Activated naive CD8-positive, alpha-beta T cell treated with anti-CD3 and anti-CD28 coated beads for 36 hours (primary cell): ENCODE results near the gene NEDD4L. TPM values are rescaled to one million over a fixed set of nuclear protein-coding genes. Genes with fewer than 3 reads are reported as not detected.

Experiments used
- DNase-seq: peaks from one replicate; pipeline ENCODE4 v3.0.0; 2021
- H3K27ac Mint-ChIP-seq: one replicate; pipeline ENCODE4 v1.8.0; 2022; ENCODE audit warnings: mild to moderate bottlenecking, moderate library complexity, mixed read lengths
- H3K27me3 Mint-ChIP-seq: one replicate; pipeline ENCODE4 v1.8.0; 2022; ENCODE audit warnings: mild to moderate bottlenecking, mixed read lengths
- H3K36me3 Mint-ChIP-seq: one replicate; pipeline ENCODE4 v1.8.0; 2021; ENCODE audit warnings: mild to moderate bottlenecking, mixed read lengths
- H3K4me1 Mint-ChIP-seq: one replicate; pipeline ENCODE4 v1.8.0; 2021; ENCODE audit warnings: mixed read lengths
- H3K4me3 Mint-ChIP-seq: one replicate; pipeline ENCODE4 v1.8.0; 2022; ENCODE audit warnings: mild to moderate bottlenecking, moderate library complexity, mixed read lengths
- H3K9me3 Mint-ChIP-seq: one replicate; pipeline ENCODE4 v1.8.0; 2022; ENCODE audit warnings: mixed read lengths
- total RNA-seq, 2 experiments: library from RNA; stranded (reverse); gene quantifications; one replicate each; pipeline ENCODE4 v1.2.3, GENCODE V29; 2021

The NEDD4L gene
- total RNA-seq, 2 experiments from 2014 or later: 10.5 to 14.4 TPM

DNA sequence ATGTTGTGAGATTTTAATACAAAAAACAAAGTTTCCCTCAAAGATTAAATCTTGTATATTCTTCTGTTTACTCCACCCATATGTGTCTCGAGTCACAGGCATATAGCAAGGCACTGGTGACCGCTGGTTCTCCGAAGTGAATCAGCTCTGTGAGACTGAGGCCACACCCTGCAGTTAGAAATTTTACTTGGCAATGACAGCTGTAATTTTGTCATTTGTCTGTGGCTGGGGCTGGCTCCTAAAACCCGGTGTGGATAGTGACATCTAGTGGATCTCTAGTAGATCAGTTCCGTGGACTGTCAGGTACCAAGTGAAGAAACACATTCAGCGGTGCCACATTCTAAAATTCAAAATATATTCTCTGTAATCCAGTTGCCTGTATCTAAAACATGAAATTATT lies 278.0 kb downstream of the NEDD4L start:
- Mint-ChIP-seq H3K27me3 (no peaks in the 10 kb centered on the region), H3K4me3 (no peak overlapping the region), H3K4me1 (peaks cover 20% of the 10 kb centered on the region), H3K9me3 (no peaks in the 10 kb centered on the region), H3K27ac (no peak overlapping the region), H3K36me3 (no peaks in the 10 kb centered on the region)
- DNase-seq: peak; percentile 51

DNA sequence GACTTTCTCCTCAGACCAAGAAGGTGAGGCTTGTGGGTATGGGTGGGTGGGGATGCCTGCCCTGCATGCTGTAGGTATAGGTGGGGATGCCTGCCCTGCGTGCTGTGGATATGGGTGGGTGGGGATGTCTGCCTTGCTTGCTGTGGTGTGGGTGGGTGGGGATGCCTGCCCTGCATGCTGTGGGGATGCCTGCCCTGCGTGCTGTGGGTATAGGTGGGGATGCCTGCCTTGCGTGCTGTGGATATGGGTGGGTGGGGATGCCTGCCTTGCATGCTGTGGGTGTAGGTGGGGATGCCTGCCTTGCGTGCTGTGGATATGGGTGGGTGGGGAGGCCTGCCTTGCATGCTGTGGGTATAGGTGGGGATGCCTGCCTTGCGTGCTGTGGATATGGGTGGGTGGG lies 278.4 kb downstream of the NEDD4L start:
- no peaks in the 10 kb centered on the region for H3K36me3 Mint-ChIP-seq
- peaks cover 15% of the 10 kb centered on the region for H3K4me1 Mint-ChIP-seq
- H3K27ac Mint-ChIP-seq: no peak overlapping the region
- no peak for DNase-seq
- H3K27me3 Mint-ChIP-seq: no peaks in the 10 kb centered on the region
- H3K9me3 Mint-ChIP-seq: no peaks in the 10 kb centered on the region
- H3K4me3 Mint-ChIP-seq: no peak overlapping the region

DNA sequence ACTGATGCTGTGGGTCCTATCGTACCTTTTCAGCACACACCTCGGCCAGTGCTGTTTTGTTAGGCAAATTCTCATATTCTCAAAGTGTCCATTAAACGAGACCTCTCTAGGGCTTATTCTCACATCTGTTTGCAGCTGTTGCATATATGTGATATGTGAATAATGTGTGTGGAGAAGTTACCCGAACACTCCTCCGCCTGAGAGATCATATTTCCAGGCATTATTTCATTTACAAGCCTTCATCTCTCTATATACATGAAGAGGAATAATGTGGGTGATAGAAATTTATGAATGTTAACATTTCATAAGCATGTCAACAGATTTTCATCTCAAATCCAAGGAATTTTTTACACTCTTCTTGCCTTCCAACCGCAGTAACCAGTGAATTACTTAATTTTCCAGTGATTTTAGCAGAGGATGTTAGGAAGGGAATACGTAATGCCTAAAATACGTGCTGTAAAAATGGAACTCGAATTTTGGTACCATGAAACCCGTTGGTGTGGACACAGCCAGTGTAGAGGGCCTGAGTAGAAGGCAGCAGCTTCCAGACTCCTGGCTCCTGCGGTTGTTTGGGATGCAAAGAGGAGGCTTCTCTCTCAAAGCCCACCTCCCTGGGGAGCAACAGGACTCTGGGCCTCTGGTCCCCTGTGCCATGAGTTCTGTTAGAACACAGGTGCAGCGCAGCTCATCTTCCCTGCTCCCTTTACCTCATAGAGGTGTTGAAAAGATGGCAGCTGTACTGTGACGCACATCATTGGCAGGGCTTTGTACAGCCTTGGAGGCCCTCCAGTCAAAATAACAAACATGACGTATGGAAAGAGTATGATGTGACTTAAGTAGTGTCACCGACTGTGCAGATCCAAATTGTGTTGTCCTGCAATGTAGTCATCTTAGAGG lies 280.1 kb downstream of the NEDD4L start:
- Mint-ChIP-seq H3K27ac (no peak overlapping the region), H3K4me3 (no peak overlapping the region), H3K27me3 (no peaks in the 10 kb centered on the region), H3K4me1 (peaks cover 10% of the 10 kb centered on the region), H3K9me3 (no peaks in the 10 kb centered on the region), H3K36me3 (no peaks in the 10 kb centered on the region)
- DNase-seq: no peak

DNA sequence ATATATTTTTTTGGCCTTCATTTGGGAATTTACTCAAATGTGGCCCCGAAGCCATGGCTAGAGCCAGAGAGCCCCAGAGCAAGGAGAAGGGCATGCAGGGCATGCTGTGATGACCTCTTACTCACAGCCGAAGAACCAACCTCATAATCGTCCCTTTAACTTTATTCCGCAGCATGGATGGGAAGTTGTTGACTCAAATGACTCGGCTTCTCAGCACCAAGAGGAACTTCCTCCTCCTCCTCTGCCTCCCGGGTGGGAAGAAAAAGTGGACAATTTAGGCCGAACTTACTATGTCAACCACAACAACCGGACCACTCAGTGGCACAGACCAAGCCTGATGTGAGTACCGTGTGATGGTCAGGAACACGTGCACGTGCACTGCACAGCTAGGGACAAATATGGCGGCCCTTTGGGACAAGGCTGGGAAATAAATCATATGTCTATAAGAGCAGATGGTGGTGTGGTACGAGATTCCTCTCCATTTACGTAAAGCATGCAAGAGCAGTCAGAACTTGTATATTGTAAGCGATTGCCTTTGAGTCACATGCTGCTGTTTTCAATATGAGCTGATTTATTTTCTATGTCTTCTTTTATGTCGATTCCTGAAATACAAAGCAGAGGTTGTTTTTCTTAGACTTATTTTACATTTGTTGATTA lies 280.9 kb downstream of the NEDD4L start:
- Mint-ChIP-seq H3K4me1 (peaks cover 10% of the 10 kb centered on the region), H3K27ac (no peak overlapping the region), H3K9me3 (no peaks in the 10 kb centered on the region), H3K27me3 (no peaks in the 10 kb centered on the region), H3K36me3 (no peaks in the 10 kb centered on the region), H3K4me3 (no peak overlapping the region)
- no peak for DNase-seq

DNA sequence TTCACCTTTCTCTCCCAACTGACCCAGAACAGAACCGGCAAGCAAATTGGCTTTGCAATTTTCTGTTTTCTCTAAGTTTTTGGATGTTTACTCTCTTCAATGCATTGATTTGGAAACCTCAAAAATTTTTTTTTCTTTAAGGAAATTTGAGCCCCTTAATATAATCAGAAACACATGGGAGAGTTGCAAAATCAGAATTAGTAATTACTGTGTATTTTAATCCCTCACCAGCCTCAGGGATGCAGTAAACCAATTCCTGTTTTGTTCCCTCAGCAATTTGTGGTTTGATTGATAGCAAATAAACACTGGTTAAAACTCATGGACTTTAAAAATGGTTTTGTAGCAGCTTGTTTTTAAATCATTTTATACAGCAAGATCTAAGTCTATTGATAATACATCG lies 281.5 kb downstream of the NEDD4L start:
- H3K27me3 Mint-ChIP-seq: no peaks in the 10 kb centered on the region
- H3K27ac Mint-ChIP-seq: no peak overlapping the region
- H3K36me3 Mint-ChIP-seq: no peaks in the 10 kb centered on the region
- H3K4me3 Mint-ChIP-seq: no peak overlapping the region
- no peaks in the 10 kb centered on the region for H3K9me3 Mint-ChIP-seq
- DNase-seq: no peak
- H3K4me1 Mint-ChIP-seq: peaks cover 10% of the 10 kb centered on the region

DNA sequence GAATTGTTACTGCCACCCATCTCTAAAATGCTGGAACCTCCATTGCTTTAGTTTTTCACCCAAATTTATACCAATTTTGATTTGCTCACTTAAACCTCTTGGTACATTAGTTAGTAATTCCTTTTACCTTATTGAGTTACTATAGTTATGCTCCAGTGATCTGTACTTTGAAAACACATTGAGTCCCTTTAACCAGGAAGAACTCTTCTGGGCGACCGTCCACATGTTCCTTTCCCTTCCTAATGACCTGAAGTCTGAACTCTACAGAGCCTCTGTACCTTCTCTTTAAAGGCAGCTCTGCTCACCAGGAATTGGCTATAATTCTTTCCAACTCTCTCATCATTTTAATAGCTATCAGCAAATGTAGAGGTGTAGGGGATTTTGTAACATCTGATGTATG lies 290.0 kb downstream of the NEDD4L start:
- H3K4me1 Mint-ChIP-seq: no peaks in the 10 kb centered on the region
- no peaks in the 10 kb centered on the region for H3K9me3 Mint-ChIP-seq
- H3K36me3 Mint-ChIP-seq: no peaks in the 10 kb centered on the region
- H3K27me3 Mint-ChIP-seq: no peaks in the 10 kb centered on the region
- H3K27ac Mint-ChIP-seq: no peak overlapping the region
- no peak overlapping the region for H3K4me3 Mint-ChIP-seq
- no peak for DNase-seq

DNA sequence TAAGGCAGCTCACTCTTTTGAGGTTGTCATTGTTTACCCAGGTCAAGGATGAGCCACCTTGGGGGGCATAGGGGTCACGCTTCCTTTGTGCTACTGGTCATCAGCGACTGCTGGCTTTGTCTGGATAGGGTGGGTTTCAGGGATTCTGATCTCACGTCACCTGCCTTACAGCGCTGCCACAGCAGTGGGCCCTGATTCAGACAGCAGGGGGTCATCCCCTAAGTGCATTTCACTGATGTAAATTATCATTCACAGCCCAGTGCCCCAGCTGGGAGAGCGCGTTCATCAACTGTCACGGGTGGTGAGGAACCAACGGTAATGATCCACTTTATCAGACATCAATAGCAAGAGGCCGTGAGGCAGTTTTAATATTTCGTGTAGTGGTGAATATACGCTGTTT lies 291.2 kb downstream of the NEDD4L start:
- H3K9me3 Mint-ChIP-seq: no peaks in the 10 kb centered on the region
- H3K36me3 Mint-ChIP-seq: no peaks in the 10 kb centered on the region
- no peak overlapping the region for H3K27ac Mint-ChIP-seq
- H3K4me1 Mint-ChIP-seq: no peaks in the 10 kb centered on the region
- no peaks in the 10 kb centered on the region for H3K27me3 Mint-ChIP-seq
- H3K4me3 Mint-ChIP-seq: no peak overlapping the region
- DNase-seq: no peak

DNA sequence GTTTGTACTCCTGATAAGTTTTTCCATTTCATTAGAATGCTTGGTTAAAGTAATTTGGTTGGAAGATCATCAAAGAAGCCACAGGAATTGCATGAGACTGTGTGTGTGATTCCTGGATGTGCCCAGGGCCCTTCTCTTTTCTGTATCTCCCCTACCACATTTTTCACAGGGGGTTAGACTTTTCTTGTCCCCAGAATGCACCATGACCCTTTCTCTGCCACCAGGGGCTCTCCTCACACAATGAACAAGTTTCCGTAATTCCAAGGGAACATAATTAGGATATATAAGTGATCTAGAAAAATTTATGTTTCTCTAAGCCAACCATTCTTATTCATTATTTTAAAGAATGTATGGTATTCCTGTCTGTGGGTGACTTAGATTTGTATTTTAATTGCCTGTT lies 291.8 kb downstream of the NEDD4L start:
- DNase-seq: no peak
- Mint-ChIP-seq H3K27ac (no peak overlapping the region), H3K27me3 (no peaks in the 10 kb centered on the region), H3K4me1 (no peaks in the 10 kb centered on the region), H3K4me3 (no peak overlapping the region), H3K9me3 (no peaks in the 10 kb centered on the region), H3K36me3 (no peaks in the 10 kb centered on the region)

DNA sequence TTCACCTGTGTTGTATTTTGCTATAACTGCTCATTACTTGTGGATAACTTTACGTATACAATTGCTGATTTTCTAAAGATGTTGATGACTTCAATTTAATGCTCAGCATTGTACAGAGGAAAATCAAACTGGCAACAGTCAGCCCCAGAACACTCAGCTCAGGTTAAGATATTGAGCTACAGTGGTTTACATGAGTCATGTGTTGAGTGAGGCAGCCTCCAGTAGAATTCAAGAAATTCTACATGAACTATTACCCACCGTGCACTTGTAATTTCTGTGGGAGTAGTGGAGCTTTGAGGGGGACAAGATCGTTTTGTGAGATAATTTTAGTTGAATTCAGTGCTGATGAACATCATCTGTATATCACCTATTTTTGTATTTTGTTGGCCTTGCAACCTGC lies 292.6 kb downstream of the NEDD4L start:
- no peaks in the 10 kb centered on the region for H3K4me1 Mint-ChIP-seq

DNA sequence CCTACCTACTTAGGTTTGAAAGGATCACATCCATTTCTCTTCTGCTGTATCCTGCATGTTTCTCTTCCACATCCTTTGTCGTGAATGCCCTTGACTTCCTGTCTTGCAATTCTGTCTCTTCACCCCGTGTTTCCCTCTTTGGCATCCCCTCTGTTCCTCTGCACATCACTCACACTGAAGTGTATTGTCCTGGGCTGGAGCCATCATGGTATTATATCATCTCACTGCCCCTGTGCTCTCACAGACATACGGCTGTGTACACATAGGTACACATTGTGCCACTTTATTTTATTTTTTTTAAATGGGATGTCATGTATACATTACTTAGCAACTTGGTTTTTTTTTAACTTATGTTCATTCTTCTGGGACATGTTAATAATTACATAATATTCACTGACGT lies 293.3 kb downstream of the NEDD4L start:
- Mint-ChIP-seq H3K27me3 (no peaks in the 10 kb centered on the region), H3K27ac (no peak overlapping the region), H3K4me1 (no peaks in the 10 kb centered on the region), H3K4me3 (no peak overlapping the region), H3K9me3 (no peaks in the 10 kb centered on the region), H3K36me3 (no peaks in the 10 kb centered on the region)
- no peak for DNase-seq

More for the DNA sequence above, 292.6 kb downstream of the NEDD4L start:
- no peak overlapping the region for H3K27ac Mint-ChIP-seq
- no peak overlapping the region for H3K4me3 Mint-ChIP-seq
- no peak for DNase-seq
- H3K9me3 Mint-ChIP-seq: no peaks in the 10 kb centered on the region
- H3K36me3 Mint-ChIP-seq: no peaks in the 10 kb centered on the region
- no peaks in the 10 kb centered on the region for H3K27me3 Mint-ChIP-seq

DNA sequence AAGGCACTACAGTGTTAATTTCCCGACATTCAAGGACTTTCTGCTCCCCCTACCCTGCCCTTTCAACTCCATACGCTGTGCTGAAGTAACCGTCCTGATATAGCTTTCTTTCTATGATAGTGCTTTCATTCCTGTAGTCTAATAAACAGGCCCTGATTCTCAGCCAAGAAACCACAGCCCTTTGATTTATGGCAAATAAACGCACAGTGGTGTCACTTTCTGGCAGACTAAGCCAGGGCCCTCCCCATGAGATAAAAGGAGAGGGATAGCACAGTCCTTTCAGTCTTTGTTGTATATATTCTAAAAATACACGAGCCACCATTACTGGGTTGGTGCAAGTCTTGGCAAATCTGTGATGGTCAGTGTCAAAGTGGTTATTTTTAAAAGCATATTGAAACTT lies 293.7 kb downstream of the NEDD4L start:
- no peaks in the 10 kb centered on the region for H3K36me3 Mint-ChIP-seq
- H3K9me3 Mint-ChIP-seq: no peaks in the 10 kb centered on the region
- H3K27ac Mint-ChIP-seq: no peak overlapping the region
- DNase-seq: no peak
- H3K4me1 Mint-ChIP-seq: no peaks in the 10 kb centered on the region
- no peaks in the 10 kb centered on the region for H3K27me3 Mint-ChIP-seq
- H3K4me3 Mint-ChIP-seq: no peak overlapping the region

DNA sequence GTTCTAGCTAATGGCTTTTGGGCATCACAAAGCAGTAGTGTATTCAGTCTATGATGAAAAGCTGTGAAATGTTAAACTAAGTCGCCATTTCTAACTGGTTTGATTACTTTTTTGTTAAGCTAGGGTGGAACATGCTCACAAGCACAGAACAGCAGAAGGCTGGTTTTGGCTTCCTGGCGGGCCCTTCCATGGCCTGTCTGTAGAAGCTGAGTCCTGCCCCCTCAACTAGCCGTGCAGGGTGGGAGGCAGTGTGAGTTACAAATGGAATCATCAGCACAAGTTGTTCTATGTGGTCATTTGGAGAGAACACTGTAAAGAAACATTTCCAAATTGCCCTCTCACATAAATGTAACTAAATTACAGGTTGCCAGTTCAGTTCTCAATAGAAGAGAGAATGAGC lies 294.1 kb downstream of the NEDD4L start:
- no peaks in the 10 kb centered on the region for H3K9me3 Mint-ChIP-seq
- no peaks in the 10 kb centered on the region for H3K36me3 Mint-ChIP-seq
- H3K4me3 Mint-ChIP-seq: no peak overlapping the region

DNA sequence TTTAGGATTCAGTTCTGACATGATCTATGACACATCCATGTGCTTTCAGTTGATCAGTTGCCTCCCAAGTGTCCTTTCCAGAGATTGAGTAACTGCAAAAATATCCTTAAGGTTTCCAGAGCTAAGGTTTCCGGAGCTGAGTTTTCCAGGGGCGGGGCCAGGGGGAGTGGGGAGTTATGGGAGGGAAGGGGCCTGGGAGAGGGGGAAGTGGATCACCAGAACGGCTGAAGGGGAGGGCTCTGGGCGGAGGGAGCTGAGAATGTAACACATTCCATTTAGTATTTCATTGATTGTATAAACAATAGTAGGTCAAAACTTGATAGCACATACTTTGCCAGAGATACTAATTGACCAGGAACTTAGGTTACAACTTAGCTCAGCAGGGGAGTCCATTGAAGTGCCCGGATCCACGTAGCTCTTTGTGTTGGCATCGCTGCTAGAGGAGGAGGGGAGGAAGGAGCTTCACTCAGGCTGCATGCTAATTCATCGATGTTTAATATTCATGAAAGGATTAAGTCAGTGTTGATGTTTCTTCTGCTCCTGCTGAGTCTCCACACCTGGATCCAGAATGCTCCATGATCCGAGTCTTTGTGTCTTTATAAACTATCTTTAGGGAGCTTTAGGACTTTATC lies 295.1 kb downstream of the NEDD4L start:
- H3K27me3 Mint-ChIP-seq: no peaks in the 10 kb centered on the region
- DNase-seq: no peak
- H3K9me3 Mint-ChIP-seq: no peaks in the 10 kb centered on the region
- no peak overlapping the region for H3K27ac Mint-ChIP-seq
- H3K36me3 Mint-ChIP-seq: no peaks in the 10 kb centered on the region
- H3K4me1 Mint-ChIP-seq: no peaks in the 10 kb centered on the region
- no peak overlapping the region for H3K4me3 Mint-ChIP-seq

More for the DNA sequence above, 294.1 kb downstream of the NEDD4L start:
- Mint-ChIP-seq H3K27me3 (no peaks in the 10 kb centered on the region), H3K27ac (no peak overlapping the region), H3K4me1 (no peaks in the 10 kb centered on the region)
- no peak for DNase-seq

DNA sequence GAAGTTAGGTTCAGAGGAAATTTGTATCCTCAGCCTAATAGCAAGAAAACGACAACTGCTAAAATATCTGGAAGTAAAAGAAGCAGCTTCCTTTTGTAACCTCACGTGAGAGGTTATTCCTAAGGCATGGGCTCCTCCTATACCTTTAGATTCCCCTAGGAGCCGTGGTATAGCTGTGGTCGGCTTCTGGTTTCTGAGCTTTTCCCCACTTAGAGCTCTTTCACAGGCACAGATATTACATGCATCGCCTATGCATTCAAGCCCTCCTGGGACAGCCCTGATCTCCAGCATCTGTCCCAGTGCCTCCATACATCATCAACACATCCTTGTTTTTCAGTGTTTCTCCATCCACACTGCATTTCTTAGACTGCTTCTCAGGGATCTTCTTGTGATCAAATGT lies 295.9 kb downstream of the NEDD4L start:
- Mint-ChIP-seq H3K27ac (no peak overlapping the region), H3K4me3 (no peak overlapping the region), H3K36me3 (no peaks in the 10 kb centered on the region), H3K27me3 (no peaks in the 10 kb centered on the region), H3K4me1 (no peaks in the 10 kb centered on the region), H3K9me3 (no peaks in the 10 kb centered on the region)
- no peak for DNase-seq

DNA sequence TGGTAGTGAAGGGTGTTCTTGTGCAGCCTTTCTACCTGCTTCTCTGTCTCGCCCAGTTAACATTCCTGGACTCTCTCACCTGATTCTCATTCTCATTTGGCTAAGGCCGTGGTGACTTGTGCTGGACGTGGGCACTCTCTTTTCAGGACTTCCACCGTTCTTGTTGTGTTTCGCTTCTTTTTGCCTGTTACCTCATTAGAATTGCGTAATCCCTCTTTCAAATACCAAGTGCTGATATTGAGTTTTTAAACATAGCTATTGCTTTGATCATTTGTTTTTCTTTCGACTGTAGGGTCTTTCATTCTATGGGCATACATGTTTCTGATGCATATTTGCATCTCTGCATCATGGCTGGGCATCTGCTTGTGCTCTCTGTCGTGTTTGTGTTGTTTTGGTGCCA lies 297.9 kb downstream of the NEDD4L start:
- Mint-ChIP-seq H3K27me3 (no peaks in the 10 kb centered on the region), H3K36me3 (no peaks in the 10 kb centered on the region), H3K9me3 (no peaks in the 10 kb centered on the region), H3K27ac (no peak overlapping the region), H3K4me1 (no peaks in the 10 kb centered on the region), H3K4me3 (no peak overlapping the region)
- no peak for DNase-seq
